Tibial artery (tissue), 4 donors: Measurements from ENCODE around the gene INO80.

ENCODE experiments used
- DNase-seq, 2 donors: peaks; one replicate each; pipeline ENCODE4 v3.0.0-alpha.2; 2019
- H3K27ac ChIP-seq, 2 donors: fragments of 200-600 bp; sonication (generic) in 1 of 2; 1 replicate in 1 of 2; 2 replicates in 1 of 2; pipeline ENCODE4 v1.5.1; 2018 to 2019; ENCODE audit warnings: mild to moderate bottlenecking in 1 of 2
- H3K27me3 ChIP-seq, 2 donors: fragments of 200-600 bp; sonication (generic) in 1 of 2; one replicate each; pipeline versions ENCODE4 v1.5.1 to v1.6.0; 2016 to 2019
- H3K36me3 ChIP-seq, 3 donors: fragments of 200-600 bp; sonication (generic) in 2 of 3; one replicate each; pipeline ENCODE4 v1.5.1; 2016 to 2019; ENCODE audit warnings: mild to moderate bottlenecking in 2 of 3
- H3K4me1 ChIP-seq, 4 donors: fragments of 200-600 bp; sonication (generic) in 2 of 4; 1 replicate in 3 of 4; 2 replicates in 1 of 4; pipeline ENCODE4 v1.5.1; 2016 to 2019
- H3K4me3 ChIP-seq, 2 donors: fragments of 200-600 bp; sonication (generic) in 1 of 2; 1 replicate in 1 of 2; 2 replicates in 1 of 2; pipeline ENCODE4 v1.5.1; 2018 to 2019; ENCODE audit warnings: mild to moderate bottlenecking in 2 of 2
- H3K9me3 ChIP-seq, 3 donors: fragments of 200-600 bp; sonication (generic) in 1 of 3; one replicate each; pipeline ENCODE4 v1.5.1; 2016 to 2019
- intact Hi-C: fragments of 100-400 bp; cut with DNase I; formaldehyde crosslinking; loops from one replicate; pipeline ENCODE4 v1.15.0; 2023; ENCODE audit warnings: low total_unique reads
- TF ChIP-seq, protein P1 (sequence below), 2 experiments: fragments of 200-600 bp in 1 of 2; fragments of 450-650 bp in 1 of 2; IDR thresholded peaks; one replicate each; pipeline ENCODE4 v1.5.1; 2017 to 2019; ENCODE audit warnings: antibody characterized with exemption in 2 of 2, mild to moderate bottlenecking in 1 of 2, moderate library complexity in 1 of 2

INO80 gene, protein sequence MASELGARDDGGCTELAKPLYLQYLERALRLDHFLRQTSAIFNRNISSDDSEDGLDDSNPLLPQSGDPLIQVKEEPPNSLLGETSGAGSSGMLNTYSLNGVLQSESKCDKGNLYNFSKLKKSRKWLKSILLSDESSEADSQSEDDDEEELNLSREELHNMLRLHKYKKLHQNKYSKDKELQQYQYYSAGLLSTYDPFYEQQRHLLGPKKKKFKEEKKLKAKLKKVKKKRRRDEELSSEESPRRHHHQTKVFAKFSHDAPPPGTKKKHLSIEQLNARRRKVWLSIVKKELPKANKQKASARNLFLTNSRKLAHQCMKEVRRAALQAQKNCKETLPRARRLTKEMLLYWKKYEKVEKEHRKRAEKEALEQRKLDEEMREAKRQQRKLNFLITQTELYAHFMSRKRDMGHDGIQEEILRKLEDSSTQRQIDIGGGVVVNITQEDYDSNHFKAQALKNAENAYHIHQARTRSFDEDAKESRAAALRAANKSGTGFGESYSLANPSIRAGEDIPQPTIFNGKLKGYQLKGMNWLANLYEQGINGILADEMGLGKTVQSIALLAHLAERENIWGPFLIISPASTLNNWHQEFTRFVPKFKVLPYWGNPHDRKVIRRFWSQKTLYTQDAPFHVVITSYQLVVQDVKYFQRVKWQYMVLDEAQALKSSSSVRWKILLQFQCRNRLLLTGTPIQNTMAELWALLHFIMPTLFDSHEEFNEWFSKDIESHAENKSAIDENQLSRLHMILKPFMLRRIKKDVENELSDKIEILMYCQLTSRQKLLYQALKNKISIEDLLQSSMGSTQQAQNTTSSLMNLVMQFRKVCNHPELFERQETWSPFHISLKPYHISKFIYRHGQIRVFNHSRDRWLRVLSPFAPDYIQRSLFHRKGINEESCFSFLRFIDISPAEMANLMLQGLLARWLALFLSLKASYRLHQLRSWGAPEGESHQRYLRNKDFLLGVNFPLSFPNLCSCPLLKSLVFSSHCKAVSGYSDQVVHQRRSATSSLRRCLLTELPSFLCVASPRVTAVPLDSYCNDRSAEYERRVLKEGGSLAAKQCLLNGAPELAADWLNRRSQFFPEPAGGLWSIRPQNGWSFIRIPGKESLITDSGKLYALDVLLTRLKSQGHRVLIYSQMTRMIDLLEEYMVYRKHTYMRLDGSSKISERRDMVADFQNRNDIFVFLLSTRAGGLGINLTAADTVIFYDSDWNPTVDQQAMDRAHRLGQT (N-terminal part only)

DNA sequence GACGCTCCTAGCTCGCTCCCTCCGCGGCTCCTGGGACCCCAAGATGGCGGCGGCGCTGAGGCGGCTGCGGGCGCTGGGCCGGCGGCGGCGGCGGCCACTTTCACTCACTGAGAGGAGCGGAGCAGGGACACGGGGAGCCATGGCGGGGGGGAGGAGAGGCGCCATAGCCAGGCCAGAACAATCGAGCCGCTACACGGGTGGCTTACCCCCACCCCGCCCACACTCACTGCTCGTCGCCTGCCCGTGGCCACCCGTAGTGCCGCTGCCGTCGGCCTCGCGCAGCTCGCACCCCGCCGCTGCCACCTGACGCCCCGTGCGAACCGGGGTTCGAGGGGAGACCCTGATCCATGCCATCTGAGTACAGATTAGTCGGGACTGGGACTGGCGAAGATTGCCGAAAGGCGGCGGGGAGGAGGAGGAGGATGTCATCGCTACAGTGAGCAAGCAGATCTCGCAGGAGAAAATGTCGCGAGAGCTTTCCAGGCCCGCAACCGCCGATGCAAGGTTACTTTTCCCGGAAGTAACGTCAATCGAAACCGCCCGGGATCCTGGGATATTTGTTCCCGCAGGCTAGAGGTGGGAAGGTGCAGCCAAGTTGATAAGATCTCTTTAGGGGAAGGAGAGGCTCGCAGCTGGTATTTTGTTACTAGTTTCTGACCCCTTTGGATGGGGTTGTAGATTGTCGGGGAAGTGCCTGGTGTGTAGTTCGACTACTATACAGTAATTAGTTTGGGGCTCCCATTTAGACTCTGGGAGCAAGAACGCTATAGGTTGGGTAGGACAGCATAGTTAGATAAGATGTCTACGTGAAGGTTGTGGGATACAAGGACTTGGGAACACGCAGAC is at the start of gene INO80:
Gene INO80 (minus strand): TSS at position 165 of the 846 bp plus-strand sequence. CDS start 19,970 bp downstream, outside the sequence.
- H3K4me1 ChIP-seq, result peaks cover 0 to 25% (median 11%) of the 10 kb centered on the region in 4 donors
- no peaks in the 10 kb centered on the region for H3K27me3 ChIP-seq
- no peaks in the 10 kb centered on the region for H3K9me3 ChIP-seq
- intact Hi-C loops, result loop anchor here (10.0 kb wide), 1 partner anchor 212 kb away; no protein-coding TSS in a partner anchor
- H3K27ac ChIP-seq, result peak within 1 kb of the TSS; percentile 99
- no peaks in the 10 kb centered on the region for H3K36me3 ChIP-seq
- TF ChIP-seq, protein P1, sequence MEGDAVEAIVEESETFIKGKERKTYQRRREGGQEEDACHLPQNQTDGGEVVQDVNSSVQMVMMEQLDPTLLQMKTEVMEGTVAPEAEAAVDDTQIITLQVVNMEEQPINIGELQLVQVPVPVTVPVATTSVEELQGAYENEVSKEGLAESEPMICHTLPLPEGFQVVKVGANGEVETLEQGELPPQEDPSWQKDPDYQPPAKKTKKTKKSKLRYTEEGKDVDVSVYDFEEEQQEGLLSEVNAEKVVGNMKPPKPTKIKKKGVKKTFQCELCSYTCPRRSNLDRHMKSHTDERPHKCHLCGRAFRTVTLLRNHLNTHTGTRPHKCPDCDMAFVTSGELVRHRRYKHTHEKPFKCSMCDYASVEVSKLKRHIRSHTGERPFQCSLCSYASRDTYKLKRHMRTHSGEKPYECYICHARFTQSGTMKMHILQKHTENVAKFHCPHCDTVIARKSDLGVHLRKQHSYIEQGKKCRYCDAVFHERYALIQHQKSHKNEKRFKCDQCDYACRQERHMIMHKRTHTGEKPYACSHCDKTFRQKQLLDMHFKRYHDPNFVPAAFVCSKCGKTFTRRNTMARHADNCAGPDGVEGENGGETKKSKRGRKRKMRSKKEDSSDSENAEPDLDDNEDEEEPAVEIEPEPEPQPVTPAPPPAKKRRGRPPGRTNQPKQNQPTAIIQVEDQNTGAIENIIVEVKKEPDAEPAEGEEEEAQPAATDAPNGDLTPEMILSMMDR (IDR thresholded peaks at IDR 0.05), result peak in 1 of 2 experiments; percentile 32
- peak; percentile 98 to 99 for DNase-seq
- peak within 1 kb of the TSS; percentile 87 to 91 for H3K4me3 ChIP-seq

DNA sequence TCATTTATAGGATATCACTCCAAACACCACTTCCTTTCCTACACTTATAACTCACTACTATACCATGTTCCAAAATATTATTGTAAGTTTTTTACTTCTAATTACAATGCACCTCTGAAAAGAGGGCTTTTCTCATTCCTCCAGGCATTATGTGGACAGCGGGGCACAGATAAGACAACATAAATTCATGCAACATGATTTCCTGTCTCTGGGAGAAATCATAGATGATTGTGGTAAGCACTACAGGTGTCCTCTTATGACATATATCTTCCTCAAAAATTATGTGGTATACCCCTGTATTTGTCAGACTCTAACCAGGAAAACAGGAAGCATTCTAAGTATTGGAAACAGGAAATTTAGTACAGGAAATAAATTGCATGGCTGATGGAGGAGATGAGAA is 45.7 kb upstream of the INO80 start:
- TF ChIP-seq, protein P1 (IDR thresholded peaks at IDR 0.05), result no peak
- H3K27me3 ChIP-seq, result peaks cover 0 to 5% of the 10 kb centered on the region in 2 donors
- H3K36me3 ChIP-seq, result no peaks in the 10 kb centered on the region
- DNase-seq, result no peak
- no peaks in the 10 kb centered on the region for H3K9me3 ChIP-seq
- H3K4me1 ChIP-seq, result no peaks in the 10 kb centered on the region
- intact Hi-C loops, result no loop called here
- no peak overlapping the region for H3K27ac ChIP-seq
- no peak overlapping the region for H3K4me3 ChIP-seq

DNA sequence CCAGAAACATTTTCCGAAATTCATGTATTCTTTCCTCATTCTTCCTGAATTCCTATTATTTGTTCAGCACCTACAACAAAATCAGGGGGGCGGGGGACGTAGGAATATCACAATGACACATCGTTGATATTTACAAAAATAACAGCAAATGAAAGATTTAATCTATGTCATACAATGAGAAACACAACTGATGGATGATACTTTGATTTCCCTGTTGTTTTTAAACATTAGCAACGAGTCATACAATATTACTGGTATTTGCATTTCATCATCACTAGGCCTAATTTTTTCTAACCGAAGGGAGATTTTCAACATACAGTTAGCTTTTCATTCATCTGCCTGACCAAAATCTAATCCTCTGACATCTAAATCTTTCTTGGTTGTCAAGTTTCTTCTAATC is 45.3 kb upstream of the INO80 start:
- TF ChIP-seq, protein P1 (IDR thresholded peaks at IDR 0.05), result no peak
- H3K9me3 ChIP-seq, result no peaks in the 10 kb centered on the region
- no peak for DNase-seq
- no peaks in the 10 kb centered on the region for H3K4me1 ChIP-seq
- H3K27ac ChIP-seq, result no peak overlapping the region
- intact Hi-C loops, result no loop called here
- peaks cover 0 to 8% of the 10 kb centered on the region in 2 donors for H3K27me3 ChIP-seq
- no peak overlapping the region for H3K4me3 ChIP-seq
- H3K36me3 ChIP-seq, result no peaks in the 10 kb centered on the region

DNA sequence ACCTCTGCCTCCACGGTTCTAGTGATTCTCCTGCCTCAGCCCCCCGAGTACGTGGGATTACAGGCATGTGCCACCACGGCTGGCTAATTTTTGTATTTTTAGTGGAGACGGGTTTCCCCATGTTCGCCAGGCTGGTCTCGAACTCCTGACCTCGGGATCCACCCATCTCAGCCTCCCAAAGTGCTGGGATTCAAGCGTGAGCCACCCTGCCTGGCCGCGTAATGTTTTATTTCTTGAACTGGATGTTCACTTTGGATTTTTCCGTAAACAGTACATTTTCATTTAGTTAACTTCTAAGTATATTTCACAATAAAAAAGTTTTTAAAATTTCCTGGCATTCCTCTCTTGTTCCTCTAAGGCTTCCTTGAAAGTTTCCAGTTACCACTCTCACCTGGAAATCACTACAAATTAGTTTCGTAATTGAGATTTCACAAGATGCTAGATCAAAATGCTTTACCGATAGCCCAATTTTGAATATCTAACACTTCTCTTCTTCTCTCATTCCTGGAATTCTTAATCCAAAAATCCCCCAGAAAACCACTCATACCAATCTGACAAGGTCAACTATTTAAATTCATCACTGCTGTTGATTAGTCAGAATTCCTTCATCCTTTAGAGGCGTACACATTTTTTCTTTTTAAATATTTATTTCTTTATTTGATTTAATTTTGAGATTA is 44.7 kb upstream of the INO80 start:
- H3K36me3 ChIP-seq, result no peaks in the 10 kb centered on the region
- DNase-seq, result no peak
- H3K4me3 ChIP-seq, result no peak overlapping the region
- no peaks in the 10 kb centered on the region for H3K4me1 ChIP-seq
- H3K27me3 ChIP-seq, result peaks cover 0 to 8% of the 10 kb centered on the region in 2 donors
- TF ChIP-seq, protein P1 (IDR thresholded peaks at IDR 0.05), result no peak
- intact Hi-C loops, result no loop called here
- H3K27ac ChIP-seq, result no peak overlapping the region
- no peaks in the 10 kb centered on the region for H3K9me3 ChIP-seq
